NCI-H2227 treated with DMSO at 0.1 percent for 48 hours (cell line): Measurements from ENCODE around the gene SCRT2.
A peak's percentile ranks its signal among the peaks of the same experiment; 100 is the strongest.

Experiments used
- DNase-seq: peaks from one replicate; lab custom pipeline; 2025; lab: John Stamatoyannopoulos, UW

SCRT2 gene

GRCh38 chr20:672963-673602 lies 2.5 kb downstream of the SCRT2 start:
- DNase-seq, result no peak

GRCh38 chr20:671252-672030 lies 4.2 kb downstream of the SCRT2 start:
- DNase-seq, result no peak

DNA sequence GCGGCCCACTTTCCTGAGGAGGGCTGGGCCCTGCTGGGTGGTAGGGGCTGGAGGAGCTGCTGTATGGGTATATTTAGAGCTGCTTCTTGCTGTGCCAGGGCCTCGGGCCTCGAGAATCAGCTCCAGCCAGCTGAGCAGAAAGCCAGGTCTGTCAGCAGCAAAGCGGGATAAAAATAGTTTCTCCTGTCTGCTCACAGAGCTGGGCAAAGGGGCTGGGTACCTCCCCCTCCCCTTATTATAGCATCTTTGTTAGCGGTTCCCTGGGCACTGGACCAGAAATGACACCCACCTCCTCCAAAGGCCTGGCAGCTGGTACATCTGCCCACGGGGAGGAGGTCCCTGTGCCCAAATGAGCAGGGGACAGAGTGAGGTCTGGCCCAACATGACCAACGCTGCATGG lies 6.0 kb downstream of the SCRT2 start:
- no peak for DNase-seq

DNA sequence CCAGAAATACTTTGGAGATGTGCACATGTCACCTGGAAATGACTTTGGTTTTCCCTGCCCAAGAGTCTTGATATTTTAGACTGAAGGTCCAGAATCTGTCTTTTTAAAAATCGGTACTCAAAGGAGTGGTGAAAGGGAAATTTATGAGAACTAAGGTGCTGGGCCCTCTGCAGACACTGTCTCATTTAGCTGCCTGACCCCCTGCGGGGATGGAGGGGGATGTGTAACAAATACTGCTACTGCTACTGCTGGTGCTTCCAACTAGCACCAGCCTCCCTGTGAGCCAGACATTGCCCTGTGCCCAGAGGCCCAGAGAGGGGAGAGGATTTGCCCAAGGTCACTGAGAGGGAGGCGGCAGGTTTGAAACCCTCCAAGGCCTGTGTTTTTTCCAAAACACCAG lies 7.0 kb downstream of the SCRT2 start:
- DNase-seq, result no peak

GRCh38 chr20:668050-668449 lies 7.6 kb downstream of the SCRT2 start:
- no peak for DNase-seq

- no peak for DNase-seq
Measured at GRCh38 chr20:667351-668034, 8.1 kb downstream of the SCRT2 start.

DNA sequence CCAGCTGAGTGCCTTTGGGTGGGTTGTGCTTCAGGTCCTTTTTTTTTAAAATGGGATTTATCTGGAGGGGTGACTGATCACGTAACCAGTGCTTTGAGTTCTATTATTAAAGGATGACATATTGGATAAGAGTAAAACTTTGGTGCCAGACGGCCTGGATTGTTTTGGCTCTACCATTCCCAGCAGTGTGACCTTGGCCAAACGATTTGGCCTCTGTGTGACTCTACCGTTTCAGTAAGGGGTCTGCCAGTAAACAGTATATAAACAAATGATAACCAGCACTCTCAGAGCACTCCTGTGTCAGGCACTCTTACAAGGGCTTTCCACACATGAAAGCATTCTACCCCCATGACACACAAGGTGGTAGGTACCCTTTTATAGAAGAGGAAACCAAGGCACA lies 8.7 kb downstream of the SCRT2 start:
- no peak for DNase-seq

- peak; percentile 23 for DNase-seq
Measured at GRCh38 chr20:665276-665675, 10.3 kb downstream of the SCRT2 start.

DNA sequence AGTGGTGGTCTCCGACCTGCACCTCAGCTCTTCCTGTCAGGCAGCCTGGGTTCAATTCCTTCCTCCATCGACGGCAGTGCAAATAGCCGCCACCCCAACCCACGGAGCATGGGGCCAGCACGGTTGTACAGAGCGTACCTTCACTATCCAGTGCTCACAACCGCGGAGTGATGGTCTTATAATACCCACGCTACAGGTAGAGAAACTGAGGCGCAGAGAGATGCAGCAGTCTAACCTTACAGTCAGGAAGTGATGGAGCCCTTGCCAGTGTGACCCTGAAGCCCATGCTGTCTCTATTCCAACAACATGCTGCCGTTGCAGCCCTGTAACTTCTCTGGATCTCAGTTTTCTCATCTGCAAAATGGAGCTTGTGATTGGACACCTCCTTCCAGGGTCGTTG lies 11.0 kb downstream of the SCRT2 start:
- DNase-seq, result no peak

GRCh38 chr20:664151-664550 lies 11.5 kb downstream of the SCRT2 start:
- DNase-seq, result no peak

- no peak for DNase-seq
Measured at GRCh38 chr20:663315-664090, 12.1 kb downstream of the SCRT2 start.

DNA sequence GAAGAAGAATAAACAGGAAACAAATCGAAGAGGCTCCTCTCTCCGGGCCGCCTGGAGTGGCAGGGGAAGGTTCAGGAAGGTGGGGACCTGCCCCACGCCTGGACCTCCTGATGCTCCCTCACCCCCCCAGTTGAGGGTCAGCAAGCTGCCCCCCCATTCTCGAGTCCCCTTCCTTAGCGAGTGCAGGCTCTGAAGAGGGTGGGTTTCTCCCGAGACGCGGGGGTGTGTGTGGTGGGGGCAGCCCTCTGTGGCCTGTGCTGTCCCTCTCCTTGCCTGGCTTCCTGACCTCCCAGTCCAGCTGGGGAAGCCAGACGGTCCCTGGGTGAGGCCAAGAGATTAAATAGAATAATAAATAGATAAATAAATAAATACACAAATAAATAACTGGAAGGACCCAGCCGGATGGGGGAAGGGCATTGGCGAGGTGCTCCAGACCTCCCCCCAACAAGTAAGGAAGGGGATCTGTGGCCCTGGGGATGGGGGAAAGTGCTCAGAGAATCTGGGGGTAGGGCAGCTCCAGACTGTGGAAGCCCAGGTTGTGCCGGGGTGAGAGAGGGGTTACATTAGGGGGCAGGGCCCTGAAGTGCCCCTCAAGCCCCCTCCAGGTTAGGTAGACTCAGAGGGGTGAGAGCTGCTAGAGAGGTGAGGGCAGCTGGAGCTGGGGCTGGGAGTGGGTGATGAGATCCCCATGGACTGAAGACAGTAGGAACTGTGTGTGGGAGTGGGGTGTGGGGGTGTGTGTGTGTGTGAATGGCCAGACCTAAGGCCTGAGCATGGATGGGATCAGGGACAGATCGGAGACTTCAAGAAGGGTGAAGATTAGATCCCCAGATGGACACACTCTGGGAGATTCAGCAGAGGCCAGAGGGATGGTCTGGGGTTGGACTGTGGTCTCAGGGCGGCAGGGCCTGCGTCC lies 13.1 kb downstream of the SCRT2 start:
- DNase-seq, result no peak

DNA sequence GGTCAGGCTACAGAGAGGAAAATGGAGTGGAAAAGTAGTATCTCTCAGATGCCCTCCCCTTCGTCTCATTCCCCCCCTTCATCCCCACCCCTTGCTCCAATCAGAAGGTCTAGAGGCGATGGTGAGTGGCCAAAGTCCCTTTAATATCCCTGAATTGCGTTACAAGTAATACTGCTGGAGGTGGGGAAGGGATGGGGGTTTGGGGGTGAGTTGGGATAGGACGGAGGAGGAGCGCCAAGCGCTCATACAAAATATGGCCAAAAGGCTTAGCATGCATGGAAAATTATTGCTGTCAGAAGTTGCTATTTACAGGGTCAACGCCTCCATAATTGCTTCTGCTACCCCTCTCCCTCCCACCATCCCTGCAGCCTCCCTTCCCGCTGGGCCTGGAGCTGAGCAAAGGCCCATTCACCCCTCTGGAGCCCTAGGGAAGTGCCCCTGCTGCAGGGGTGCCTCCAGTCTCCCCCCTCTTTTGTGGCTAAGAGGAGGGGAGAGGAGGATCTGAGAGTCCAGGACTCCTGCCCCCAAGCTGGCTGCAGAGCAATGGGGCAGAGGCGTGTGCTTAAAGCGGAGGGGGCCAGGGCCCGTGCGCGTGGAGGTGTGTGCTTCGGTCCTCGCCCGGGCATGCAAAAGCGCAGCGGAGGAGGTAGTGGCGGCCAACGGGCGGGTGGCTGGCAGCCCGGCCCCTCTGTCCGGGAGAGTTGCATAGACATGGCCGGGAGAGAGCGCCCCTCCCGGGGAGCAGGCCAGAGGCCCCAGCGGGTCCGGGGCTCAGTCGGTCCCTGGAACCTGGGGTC lies 13.9 kb downstream of the SCRT2 start:
- DNase-seq, result no peak

GRCh38 chr20:658731-659291 lies 16.8 kb downstream of the SCRT2 start:
- no peak for DNase-seq

GRCh38 chr20:658202-658601 lies 17.4 kb downstream of the SCRT2 start:
- no peak for DNase-seq

DNA sequence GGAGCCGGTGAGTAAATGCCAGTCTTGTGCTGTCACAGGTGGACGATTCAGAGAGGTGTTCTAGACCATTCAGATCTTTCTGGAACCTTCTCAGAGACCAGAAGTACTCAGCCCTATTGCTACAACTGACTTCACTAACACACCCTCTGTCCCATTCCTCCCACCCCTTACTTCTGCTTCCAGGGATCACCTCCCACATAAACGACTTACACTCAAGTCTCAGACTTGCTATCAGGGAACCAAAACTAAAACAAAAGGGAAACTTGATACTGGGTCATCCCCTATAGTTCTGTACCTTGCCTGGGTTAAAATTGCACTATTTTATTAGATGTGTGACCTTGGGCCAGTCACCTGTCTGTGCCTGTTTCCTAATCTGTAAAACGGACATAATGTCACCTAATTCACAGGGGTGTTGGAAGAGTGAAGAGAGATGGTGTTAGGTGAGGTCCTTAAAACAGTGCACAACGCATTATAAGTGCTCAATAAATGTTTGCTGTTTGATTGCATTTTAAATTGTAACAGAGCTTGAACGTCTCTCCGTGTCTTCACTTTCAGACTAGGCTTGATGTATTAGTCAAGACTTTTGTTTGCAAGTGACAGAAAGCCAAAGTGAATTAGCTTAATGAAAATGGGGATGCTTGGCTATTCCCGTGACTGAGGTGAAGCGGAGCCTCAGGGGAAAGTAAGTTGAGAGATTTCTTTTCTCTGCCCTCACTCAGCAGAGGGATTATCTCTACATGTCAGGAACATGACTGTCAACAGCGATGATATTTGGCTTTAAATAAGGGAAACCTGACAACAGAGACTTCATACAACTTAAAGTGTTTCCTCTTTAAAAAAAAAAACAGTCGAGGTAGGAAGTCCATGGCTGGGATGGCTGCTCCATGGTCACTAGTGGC lies 19.6 kb downstream of the SCRT2 start:
- no peak for DNase-seq

GRCh38 chr20:654417-654750 lies 21.2 kb downstream of the SCRT2 start:
- no peak for DNase-seq

- DNase-seq, result no peak
Measured at GRCh38 chr20:653590-654416, 21.8 kb downstream of the SCRT2 start.
